ENCODE data around the gene ACP6. TPM values are rescaled to one million over a fixed set of nuclear protein-coding genes. Genes with fewer than 3 reads are reported as not detected.

ACP6 gene
- total and polyA plus RNA-seq, 2 donors (not counting 3 experiments of a cell fraction or from before 2014, with no cell fraction given), result 7.1 to 9.4 TPM

GRCh38 chr1:147599362-147600118 is 70.8 kb downstream of the ACP6 start:
- H3K4me3 ChIP-seq (replicated peaks in 1 of 3; ENCODE audit: insufficient read depth in 1 of 3, low read depth in 1 of 3, low read length in 3 of 3), result peak overlapping the region; percentile 76 to 91 (median 78)
- peak overlapping the region; percentile 50 for H3K9ac ChIP-seq (replicated peaks; ENCODE audit: extremely low read depth, insufficient read depth, low read length)
- H2AFZ ChIP-seq (ENCODE audit: low read depth, low read length), result peak overlapping the region; percentile 98
- POLR2A ChIA-PET, result interaction anchor here (0.8 to 2.3 kb wide), 4 partner anchors 59 to 515 kb away, joined by 3 to 20 read pairs (median 4); partner anchors contain the start of gene BCL9
- peak; percentile 98 for DNase-seq (ENCODE audit: low read depth, low spot score)
- no peaks in the 10 kb centered on the region for H4K20me1 ChIP-seq (replicated peaks; ENCODE audit: control insufficient read depth, extremely low read depth, insufficient read depth, low read length)
- H3K27me3 ChIP-seq (ENCODE audit: control insufficient read depth in 2 of 2, insufficient read depth in 2 of 2, low read length in 2 of 2), result peaks cover 3 to 4% of the 10 kb centered on the region in 2 experiments
- no peaks in the 10 kb centered on the region for H3K9me3 ChIP-seq (replicated peaks; ENCODE audit: control insufficient read depth, insufficient read depth, low read length)
- peaks cover 13% of the 10 kb centered on the region for H3K4me1 ChIP-seq (ENCODE audit: control insufficient read depth, extremely low read depth, insufficient read depth, low read length)
- no TSS peak for BruUV-seq (replicated peaks)
- no peaks in the 10 kb centered on the region for H3K36me3 ChIP-seq (ENCODE audit: control insufficient read depth in 2 of 2, extremely low read depth in 1 of 2, insufficient read depth in 2 of 2, low read length in 2 of 2)
- no peak overlapping the region for H3K27ac ChIP-seq (ENCODE audit: insufficient read depth, low read depth, low read length)
- FAIRE-seq, result peak; percentile 94
- intact Hi-C loops (cut with micrococcal nuclease), result loop anchor here (1.0 to 5.0 kb wide), 6 partner anchors 28 to 427 kb away; partner anchors contain the start of genes ACP6, BCL9 and PRKAB2
- H3K79me2 ChIP-seq (ENCODE audit: control insufficient read depth, insufficient read depth, low read length), result no peaks in the 10 kb centered on the region
- TF ChIP-seq MAX (IDR thresholded peaks at IDR 0.05; ENCODE audit: insufficient read depth, insufficient read length) (no peak), POLR2A (IDR thresholded peaks at IDR 0.05; ENCODE audit: low read depth, low read length) (no peak), GATA2 (IDR thresholded peaks at IDR 0.05; ENCODE audit: insufficient read depth, insufficient read length, low read depth, low read length) (no peak), JUN (IDR thresholded peaks at IDR 0.05; ENCODE audit: borderline replicate concordance, insufficient read depth, insufficient read length, low read depth) (no peak), POLR2AphosphoS5 (IDR thresholded peaks at IDR 0.05; ENCODE audit: insufficient read depth, low read depth, low read length) (no peak), CTCF (IDR thresholded peaks at IDR 0.05; ENCODE audit: extremely low read depth in 1 of 2, insufficient read depth in 1 of 2, low read depth in 1 of 2, low read length in 2 of 2) (no peak), MYC (IDR thresholded peaks at IDR 0.05; ENCODE audit: low read depth, low read length) (no peak), FOS (IDR thresholded peaks at IDR 0.05; ENCODE audit: borderline replicate concordance, insufficient read depth, low read length) (no peak), EZH2 (IDR thresholded peaks at IDR 0.05; ENCODE audit: borderline replicate concordance, low read depth, low read length, severe bottlenecking) (no peak)
- CTCF ChIA-PET, result interaction anchor here (0.6 to 3.9 kb wide), 13 partner anchors 9 to 326 kb away, joined by 3 to 25 read pairs (median 5); partner anchors contain the start of genes ACP6 and BCL9
- dilution Hi-C loops (cut with MboI; ENCODE audit: extremely low pct_ligation_motif_present, low sequenced_read_pairs), result no loop called here
- no peaks in the 10 kb centered on the region for H3K9me1 ChIP-seq (replicated peaks; ENCODE audit: control insufficient read depth, extremely low read depth, insufficient read depth, low read length)
- peak overlapping the region; percentile 93 for H3K4me2 ChIP-seq (ENCODE audit: insufficient read depth, low read length)
